Measurements from ENCODE around the gene SH3BP4.

SH3BP4 gene

DNA sequence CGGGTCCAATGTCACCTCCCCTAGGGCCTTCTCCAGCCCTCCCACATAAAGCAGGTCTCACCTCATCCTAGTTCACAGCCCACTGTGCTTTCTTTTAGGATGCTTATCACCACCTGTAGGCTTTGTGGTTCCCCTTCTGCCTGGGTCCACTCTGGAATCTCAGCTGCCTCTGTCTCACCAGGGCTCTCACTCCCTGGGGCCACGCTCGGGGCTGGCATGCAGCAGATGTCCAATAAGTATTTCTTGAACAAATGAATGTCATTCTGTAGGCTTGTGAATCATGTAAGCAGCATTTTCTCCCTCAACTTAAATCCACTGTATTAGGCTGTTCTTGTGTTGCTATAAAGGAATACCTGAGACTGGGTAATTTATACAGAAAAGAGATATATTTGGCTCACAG, 4.3 kb upstream of the SH3BP4 start:
- no peak for DNase-seq (ENCODE audit: low spot score)

DNA sequence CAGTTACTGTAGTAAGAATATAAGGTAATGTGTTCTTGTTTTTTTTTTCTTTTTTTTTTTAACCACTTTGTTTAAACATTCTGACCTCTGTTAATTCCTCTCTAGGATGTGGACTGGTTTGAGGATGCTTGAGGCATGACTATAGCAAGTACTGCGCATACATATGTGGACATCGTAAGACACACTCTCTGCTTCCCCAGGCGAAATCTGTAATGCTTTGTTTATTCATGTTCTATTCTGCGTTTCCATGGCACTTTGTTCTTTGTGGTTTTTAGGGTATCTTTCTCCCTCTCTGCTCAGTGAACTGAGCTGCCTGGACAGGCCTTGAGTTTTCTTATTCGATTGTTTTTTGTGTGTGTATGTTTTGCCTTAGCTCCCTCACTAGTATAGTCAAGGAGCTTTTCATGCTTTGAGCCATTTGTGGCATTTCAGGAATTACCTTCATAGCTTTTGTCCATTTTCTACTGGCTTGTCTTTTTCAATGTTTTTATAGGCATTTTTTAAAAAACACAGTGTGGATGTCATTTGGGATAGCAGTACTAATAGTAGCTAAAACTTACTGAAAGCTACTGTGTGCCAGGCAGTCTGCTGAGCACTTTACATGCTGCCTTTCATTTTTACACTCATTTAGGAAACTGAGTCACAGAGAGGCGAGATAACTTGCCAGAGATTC, 1.9 kb upstream of the SH3BP4 start:
- DNase-seq (ENCODE audit: low spot score): peak; percentile 81

DNA sequence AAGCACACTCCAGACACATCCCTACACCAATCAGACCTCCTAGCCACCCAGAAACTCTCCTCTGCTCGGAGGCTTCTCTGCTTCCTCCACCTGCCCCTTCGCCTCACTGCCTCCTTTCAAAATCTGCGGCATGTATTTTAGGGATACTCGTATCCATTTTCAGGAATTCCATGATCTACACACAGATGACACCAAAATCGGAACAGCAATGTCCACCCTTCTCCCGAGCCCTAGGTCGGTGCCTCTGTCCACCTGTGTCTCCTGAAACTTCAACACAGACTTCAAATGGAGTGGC, 1.4 kb upstream of the SH3BP4 start:
- DNase-seq (ENCODE audit: low spot score): no peak

DNA sequence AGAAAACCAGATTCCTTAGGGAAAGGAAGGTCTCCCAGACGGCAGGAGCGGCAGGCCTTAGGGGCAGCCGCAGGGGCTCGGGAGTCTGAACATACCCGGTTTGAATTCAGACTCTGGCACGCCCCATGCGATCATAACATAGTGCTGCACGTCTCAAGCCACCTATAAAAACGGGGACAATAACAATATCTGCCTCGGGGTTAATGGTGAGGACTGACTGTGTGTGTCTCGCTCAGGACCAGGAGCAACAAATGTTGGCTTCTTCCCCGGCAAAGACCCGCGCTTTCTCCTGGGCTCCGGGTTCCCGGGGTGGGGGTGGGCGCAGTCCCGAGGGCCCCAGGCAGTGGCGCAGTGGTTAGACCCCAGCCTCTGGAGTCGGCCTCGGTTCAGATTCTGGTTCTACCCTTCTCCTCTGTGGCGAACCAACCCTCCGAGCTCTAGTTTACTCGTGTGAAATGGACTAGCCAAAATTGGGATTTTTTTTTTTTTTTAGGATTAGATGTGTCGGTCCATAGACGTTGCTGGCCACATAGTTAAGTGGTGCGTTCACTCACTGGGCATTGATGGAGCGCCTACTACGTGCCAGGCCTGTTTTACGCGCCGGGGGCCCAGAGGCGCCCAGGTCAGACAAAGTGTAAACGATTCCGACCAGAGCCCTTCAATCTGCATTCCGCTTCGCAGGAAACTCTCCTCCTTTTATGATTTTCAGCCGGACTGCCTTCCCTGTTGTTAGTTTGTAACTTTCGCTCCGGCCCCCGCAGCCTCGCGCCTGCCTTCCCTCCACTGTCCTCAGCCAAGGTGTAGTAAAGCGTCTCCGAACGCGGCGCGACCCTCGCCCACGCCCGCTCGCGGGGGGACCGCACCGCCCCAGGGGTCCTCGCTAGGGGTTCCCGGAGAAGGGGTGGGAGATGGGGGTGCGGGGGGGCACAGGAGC, 820 bp upstream of the SH3BP4 start:
- peak; percentile 19 for DNase-seq (ENCODE audit: low spot score)

DNA sequence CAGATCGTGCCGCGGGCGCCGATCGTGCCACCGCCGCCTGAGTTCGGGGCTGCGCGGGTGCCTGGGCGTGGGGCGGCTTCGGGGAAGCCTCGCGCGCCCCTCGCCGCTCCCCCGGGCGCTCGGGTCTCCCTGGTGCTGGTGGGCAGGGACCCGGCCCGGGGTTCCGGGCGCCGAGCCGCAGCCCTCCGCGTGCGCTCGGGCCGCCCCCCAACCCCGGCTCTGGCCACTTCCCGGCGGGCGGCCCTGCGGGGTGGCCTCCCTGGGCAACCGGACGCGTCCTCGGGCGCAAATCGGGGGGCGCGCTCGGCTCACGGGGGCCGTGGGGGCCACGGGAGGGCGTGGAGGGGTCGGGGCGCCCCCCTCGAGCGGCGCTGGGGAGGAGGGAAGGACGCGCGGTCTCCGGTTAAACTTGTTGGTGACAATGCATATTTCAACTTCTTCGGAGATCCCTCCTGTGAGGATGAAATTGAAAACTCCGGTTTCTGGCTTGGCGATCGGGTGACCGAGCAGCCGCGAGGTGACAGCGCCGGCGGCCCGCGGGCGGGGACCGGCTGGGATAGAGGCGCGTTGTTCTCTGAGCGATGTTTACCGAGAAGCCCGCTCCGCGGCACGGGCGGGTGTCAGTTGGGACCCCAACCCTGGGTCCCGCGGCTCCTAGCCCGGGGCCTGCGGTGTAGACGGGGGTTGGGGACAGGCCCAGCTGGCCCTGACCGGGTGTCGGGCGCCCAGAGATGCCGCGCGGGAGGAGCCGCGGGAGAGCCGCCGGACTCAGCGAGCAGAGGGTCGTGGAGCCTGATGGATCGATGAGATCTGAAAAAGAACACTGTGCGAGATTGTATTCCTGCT, 676 bp downstream of the SH3BP4 start:
- DNase-seq (ENCODE audit: low spot score): no peak

DNA sequence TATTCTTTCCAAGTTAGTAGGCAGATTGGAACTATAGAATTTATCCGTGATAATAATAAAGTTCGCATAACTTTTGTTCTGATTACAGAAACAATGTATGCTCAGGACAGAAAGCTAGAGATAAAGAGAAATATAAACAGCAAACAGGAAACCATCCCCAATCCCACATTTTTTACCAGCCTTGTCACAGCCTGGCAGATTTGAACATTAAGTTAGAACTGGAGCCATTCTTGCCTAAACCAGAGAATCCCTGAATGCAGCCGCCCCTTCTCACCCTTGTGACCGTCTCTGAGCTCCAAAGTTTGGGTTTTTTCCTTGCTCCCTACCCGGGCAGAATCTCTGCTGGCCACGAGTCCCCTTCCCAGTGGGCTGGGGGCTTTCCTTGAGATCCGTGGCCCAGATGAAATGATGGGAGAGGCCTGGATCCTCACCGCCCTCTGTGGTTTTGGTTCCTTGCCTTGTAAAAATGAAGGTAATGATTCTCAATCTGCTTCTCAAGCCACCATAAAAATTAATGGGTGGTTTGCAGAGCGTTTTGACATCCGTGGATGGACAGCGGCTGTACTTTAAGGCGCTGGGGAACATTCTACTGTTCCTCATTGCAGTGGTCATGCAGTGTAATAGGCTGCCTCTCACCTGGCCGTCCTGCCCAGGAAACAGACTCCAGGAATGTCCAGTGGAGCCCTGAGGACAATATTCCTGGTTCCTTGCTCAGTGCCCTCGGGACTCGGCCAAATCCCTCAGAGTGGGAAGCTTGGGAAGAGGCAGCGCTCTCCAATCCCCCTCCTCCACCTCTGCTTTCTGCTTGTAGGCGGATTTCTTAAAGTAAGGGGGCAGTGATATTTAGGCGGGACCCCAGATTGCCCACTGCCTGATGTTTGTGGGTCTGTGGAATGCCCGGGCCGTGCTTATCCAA, 1.6 kb downstream of the SH3BP4 start:
- peak; percentile 24 for DNase-seq (ENCODE audit: low spot score)

DNA sequence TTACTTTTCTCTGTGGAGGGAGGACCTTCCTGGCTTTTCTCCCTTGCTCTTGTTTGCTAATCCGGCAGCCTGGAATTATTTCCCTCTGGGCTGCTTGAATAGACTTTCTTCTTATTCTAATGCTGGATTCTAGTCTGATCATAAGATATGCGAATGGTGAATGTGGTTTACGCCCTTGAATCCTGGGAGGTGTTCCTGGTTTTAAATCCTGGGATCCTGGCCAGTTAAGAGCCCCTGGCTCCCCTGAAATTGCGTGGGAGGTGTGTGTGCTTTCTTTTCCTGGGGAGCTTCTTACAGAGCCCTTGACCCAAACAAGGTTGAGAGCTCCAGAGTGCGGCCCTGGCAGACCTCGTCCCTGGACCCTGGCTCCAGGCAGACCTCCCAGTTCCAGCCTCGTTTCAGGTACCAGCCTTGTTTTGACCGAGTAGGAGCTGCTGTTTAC, 2.8 kb downstream of the SH3BP4 start:
- peak; percentile 17 for DNase-seq (ENCODE audit: low spot score)

DNA sequence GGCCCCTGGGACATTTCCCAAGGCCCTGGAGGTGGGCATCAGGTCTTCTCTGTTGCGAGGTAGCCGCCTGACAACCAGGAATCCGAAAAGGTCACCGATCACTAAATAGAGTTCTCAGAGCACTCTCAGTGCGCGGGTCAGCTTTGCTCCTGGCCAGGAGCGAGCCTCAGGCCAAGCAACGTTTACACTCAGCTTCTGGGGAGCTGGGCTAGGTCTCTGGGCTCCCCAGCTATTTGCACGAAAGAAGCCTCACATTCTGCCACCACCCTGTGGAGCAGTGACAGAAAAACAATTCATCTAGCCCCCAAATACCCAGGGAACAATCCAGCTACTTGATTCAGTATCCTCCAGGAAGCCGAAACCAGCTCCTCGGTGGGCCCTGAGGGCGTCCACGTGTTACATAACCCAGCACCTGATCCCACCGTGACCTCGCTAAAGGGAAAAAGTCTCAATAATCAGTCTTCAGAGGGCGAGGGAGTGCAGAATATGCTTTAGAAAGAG, 3.3 kb downstream of the SH3BP4 start:
- no peak for DNase-seq (ENCODE audit: low spot score)

DNA sequence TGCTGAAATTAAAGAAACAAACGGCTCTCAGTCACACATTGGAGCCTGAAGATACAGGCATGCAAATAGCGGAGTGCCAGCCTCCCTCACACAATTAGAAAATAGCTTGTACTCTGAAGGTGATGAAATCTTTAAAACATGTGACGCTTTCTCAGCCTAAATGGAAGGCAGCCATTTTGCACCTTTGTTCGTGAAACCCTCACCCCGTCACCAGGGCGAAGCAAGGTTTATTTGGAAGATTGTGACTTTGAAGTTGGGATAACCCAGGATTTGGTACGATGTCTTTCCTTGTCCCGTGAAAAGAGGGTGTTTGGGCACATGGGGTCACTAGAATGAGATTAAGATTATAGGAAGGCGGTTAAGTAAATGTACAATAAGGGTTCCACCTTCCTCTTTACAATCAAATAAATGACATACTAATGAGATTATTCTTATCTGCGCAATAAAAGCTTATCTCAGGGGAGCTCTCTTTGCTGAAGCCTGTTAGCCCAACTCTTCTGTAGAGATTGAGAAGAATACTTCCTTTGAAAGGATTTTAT, 4.2 kb downstream of the SH3BP4 start:
- DNase-seq (ENCODE audit: low spot score): no peak

DNA sequence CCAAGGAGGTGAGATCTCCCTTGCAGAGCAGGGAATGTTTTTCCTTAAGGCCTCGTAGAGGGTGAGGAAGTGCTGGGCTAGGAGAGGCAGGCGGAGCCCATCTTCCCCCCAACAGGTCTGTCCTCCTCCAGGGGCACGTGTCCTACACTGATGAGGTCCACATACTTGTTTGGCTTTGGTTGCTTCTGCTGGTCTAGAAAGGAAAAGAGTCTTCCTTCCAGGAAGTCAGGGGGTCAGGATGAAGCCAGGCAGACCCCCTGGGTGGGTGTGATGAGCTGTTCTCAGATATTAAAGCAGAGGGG, 6.0 kb downstream of the SH3BP4 start:
- DNase-seq (ENCODE audit: low spot score): no peak

DNA sequence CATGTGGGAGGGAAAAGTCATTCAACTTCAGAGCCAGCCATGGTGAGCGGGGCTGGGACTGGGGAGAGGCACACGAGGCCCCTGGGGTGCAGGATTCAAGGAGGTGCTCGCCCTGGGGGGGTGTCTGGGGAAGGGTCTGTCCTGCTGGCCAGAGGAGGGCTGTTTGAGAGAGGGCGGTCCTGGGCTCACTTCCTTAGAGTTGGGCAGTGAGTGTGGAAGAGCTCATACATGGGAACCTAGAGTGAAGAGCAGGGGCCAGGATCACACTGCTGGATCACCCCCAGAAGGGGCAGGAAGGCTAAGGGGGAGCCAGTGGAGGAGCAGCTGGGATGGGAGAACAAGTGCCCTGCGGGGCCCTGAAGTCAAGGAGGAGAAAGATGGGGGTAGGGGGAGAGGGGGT, 6.5 kb downstream of the SH3BP4 start:
- DNase-seq (ENCODE audit: low spot score): no peak

DNA sequence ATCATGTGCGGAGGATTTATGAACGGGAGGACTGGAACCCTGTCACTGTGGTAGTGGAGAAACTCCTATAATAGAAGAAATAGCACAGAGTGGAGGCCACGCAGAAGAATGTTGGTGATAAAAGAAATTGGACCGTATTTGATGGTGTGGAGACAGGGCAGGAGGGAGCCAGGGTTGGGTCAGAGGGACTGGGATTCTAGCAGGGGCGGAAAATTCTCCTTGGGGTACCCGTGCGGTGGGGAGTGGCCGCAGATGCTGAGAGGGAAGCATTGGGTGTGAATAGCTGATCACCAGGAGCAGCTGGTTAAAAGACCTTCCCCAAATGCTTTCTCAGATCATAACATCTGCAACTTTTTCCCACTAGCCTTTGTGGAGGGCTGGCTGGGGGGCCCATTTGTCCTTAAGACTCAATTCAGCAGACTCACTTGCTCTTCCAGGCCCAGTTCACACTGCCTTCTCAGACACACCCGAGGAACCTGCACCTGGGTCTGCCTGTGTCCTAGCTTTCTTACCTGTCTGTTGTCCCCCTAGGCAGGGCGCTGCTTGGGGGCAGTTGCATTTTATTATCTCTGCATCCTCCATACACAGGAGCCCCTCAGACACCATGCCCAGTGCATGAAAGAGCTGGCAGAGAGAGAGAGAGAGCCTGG, 7.1 kb downstream of the SH3BP4 start:
- no peak for DNase-seq (ENCODE audit: low spot score)

DNA sequence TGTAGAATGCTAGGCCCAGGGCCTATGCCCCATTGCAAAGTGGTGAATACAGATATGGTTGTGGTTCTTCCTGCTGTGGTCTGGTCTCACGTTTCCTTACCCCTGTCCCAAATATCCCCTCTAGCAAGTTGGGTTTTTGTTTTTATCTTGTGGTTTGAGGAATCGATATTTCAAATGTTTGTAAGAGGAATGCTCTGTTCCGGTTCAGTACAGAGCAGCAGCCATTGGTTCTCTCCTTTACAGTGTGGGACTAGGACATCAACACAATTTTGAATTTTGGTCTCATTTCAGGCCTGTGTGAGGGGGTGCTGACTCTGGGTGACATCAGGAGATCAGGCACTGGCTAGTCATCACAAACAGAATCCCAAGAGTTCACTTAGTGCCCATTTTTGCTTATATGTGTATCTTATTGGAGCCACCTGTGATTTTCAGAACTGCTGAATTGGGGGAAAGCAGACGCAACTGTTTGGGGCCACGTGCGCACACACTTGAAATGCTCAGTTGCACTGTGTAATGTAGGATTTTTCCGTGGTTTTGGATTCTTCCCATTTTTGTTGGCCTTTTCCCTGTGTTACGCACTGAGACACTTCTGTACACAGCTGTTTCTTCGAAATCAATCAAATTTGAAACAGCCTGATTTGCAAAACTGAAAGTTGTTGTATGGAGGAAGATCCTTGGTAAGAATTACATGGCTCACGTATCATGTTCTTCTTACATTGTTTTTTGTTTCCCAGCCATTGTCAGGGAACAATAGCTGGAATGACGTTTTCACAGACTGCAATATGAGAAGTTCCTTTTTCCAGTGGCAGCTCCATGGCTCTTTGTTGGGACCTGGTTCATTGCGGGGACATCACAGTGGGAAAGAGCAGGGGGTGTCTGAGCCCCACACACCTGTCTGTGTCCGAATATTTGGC, 8.6 kb downstream of the SH3BP4 start:
- DNase-seq (ENCODE audit: low spot score): no peak

DNA sequence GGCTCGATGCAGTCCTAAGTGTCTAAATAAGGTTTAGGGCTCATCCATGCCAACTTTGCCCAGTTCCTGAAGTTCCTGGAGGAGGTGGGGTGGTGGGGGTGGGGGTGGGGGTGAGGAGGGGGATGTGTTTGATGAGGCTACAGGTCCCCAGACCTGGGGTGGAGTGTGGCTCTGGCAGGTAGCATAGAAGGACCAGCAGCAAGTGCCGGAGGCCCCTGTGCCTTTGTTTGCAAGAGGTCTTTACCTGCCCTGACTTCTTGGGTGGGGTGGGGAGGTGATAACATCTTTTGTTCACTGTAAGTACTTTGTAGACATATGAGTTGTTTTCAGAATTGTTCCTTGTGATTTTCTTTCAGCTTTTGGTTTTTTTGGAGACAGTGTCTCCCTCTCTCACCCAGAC, 10.0 kb downstream of the SH3BP4 start:
- DNase-seq (ENCODE audit: low spot score): no peak

DNA sequence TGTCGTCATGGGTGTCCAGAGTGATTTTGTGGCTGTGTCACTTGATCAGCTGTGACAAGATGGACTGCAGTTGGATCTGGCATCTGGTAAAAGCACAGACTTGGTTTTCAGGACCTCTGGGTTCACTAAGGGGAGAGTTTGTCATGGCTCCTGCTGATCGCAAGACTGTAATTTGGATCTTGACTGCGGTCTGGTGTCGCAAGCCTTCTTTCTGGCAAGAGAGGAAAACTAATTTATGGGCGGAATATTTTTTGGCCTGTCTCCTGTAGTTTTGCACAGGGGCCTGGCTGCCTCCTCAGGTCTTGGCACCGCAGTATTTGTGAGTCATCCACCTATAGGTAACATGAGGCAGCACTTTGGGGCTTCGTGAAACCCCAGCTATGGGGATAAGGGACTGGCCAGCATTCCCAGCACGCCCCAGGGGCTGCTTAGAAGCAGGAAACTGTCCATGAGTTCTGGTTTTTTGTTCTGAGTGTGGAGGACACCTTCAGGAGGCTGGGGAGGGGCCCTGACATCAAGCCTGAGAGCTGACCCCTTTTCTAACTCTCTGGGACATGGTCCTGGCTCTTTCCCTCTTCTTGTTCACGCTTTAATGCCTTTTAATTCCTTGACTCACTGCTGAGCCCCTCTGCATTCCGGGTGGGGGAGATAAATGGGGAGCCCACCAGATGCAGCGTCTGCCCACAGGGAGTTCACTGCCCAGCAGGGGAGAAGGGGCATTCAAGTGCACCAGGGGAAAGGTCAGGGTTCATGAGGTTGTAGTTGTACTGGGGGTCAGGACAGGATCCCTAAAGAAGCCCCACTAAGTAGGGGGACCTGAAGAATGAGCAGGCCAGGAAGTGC, 12.2 kb downstream of the SH3BP4 start:
- DNase-seq (ENCODE audit: low spot score): peak; percentile 55

DNA sequence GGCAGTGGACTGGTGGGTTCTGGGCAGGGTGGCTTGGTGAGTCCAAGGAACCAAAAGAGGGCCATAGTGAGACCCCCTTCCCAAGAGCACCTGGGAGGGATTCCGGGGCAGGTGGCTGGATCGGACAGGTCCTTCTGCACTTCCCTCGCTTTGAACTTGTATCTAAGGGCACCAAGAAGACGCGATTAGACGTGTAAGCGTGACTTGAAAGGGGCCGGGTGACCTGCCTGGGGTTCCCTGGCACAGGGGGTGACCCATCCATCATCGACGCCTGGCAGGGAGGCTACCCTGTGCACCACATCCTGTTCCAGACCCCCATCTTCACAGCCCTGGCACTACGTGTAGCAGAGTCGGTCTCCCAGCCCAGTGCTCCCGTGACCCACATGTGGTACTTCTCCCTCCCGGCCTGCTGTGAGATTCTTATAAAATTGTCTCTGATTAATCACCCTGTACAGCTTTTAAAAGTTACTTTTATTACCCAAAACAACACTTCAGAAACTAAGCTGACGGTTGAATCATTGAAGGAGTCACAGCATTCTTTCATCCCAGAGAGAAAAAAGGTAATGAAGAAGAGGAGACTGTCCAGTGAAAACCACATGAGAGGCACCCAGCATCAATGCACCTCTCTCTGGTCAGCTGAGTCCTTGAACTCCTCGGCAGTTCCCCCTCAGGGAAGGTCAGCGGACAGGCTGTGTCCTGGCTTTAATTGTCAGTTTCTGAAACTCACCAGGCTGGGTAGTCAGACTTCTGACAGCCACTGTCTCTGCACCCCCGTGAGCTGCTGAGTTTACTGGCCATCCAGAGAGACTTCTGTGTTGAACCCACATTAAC, 13.0 kb downstream of the SH3BP4 start:
- no peak for DNase-seq (ENCODE audit: low spot score)

DNA sequence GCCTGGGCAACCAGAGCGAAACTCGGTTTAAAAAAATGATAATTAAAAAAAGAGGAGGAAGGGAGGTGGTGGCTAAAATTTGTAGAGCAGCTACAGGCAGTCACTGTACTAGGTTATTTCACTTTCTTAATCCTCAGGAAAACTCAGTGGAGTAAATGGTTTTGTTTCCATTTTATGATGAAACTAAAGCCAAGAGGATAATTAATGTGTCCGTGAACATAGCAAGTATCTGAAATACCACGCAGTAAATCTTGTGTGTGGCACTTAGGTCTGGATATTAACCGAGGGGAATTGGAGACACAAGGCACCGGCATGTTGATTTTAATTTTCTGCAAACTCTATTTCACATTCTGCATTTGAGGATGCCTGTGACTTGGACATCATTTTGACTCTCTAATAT, 14.5 kb downstream of the SH3BP4 start:
- no peak for DNase-seq (ENCODE audit: low spot score)
